NCI-H524 (cell line): ENCODE measurements around the gene ATL1.
"Not testable (repeated sequence)": the region's sequence is repeated elsewhere in the genome, so short reads cannot be mapped to it uniquely, and the experiment has no call there.

Source experiments
- DNase-seq, 2 experiments: peaks; one replicate each; lab custom pipeline; 2025; lab: John Stamatoyannopoulos, UW

ATL1 gene

DNA sequence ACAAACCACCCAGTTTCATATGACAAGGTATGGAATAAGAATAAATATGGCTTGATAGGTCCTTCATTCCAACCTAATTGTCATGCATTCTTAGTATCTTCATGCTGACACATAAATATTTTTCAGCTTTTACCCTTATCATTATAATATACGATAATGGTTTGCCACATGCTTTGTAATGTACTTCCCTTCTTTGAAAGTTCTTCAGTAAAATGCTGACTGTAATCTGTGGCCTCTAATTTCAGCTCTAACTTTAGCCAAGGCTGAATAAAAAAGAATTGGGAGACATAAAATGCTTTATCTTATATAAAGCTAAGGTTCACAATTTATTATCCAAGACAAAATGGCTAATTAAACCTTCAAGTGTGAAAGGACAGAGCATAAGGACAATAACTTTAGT lies 24.9 kb upstream of the ATL1 start:
- no peak for DNase-seq

DNA sequence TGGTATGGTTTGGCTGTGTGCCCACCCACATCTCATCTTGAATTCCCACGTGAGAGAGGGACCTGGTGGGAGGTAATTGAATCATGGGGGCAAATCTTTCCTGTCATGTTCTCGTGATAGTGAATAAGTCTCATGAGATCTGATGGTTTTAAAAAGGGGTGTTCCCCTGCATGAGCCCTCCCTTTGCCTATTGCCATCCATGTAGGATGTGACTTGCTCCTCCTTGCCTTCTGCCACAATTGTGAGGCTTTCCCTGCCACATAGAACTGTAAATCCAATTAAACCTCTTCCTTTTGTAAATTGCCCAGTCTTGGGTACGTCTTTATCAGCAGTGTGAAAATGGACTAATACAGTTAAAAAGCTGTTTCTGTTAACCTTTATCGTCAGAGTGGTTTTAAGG lies 21.9 kb upstream of the ATL1 start:
- DNase-seq: not testable (repeated sequence)

DNA sequence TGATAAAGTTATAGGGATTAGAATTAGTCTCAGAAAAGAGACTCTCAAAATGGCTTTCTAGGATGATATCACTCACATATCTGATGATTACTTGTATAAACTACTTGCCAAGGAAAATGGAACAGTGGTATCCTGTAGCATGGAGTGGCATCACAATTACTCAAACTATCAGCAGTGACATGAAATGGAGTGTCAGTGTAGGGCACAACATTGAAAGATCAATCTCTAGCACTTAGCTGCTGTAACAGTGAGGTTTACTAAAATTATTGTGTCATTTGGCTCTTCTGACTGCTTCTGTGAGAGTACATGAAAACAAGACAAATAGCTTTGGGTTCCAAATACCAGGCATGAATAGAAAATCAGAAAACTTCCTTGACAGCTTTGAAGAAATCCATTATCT lies 20.9 kb upstream of the ATL1 start:
- DNase-seq: no peak

DNA sequence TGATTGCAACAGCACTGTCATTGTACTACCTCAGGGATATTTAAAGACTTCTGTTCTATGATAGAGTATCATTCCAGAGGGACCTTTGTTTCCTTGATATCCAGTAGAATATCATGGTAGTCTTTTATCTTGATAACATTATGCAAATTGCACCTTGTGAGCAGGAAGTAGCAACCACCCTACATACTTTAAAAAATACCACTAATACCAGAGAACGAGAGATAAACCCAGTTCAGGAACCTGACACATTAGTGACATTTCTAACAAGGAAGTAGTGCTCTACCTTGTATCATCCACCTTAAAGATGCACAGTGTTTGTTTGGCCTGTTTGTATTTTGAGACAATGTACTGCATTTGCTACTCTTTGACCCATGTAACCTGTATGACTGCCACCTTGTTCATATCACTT lies 18.8 kb upstream of the ATL1 start:
- DNase-seq: no peak

DNA sequence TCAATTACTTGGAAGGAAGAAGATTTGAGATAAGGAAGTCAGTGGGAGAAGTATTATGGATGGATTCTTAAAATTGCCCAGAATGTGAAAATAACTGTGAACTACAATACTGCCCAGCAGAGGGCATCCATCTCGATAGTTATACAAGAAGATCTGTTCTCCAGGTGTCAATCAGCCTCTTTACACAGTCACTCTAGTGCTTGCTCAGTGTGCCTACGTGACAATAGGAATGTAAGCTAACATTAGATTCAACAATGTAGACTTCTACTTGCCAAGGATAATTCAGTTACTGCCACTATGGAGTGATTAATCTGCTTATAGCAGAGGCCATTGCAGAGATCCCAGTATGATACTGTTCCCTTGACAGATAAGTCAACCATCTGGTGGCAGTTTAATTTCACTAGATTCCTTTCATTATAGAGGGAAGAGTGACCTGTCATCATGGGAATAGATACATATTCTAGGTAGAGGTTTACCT lies 17.0 kb upstream of the ATL1 start:
- DNase-seq: peak; percentile 61 to 97

DNA sequence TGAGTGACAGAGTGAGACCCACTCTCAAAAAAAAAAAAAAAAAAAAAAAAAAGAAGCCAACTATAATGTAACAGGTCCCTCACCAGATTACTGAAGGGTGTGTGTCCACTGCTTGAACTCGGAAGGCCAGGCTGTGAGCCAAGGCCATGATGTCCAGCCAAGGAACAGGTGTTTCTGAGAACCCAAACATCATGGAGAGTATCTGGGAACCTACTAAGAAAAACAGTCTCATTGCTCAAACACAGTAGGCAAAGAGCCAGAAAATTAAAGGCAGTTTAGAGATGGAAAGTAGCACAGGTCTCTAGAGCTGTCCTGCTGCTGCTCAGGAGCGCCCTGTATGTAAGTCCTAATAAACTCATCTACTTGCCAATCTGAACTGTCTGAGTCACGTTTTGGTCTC lies 15.0 kb upstream of the ATL1 start:
- no peak for DNase-seq

DNA sequence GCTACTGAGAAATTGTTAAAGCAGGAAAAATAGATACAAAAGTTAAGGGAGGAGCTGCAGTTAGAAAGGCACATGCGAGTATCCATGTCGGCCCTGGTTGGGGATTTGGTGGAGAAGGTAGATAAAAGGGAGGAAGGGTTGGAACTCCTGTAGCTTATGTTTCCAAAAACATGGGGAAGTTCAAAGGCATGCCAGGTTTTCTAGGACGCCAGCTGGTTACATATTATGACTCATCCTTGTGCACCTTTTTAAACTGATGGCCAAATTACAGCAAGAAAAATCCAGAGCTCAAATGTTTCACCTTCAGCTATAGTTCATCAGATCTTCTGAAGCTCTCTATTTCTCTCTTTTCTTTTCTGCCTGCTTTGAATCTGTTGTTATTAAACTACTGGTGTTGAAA lies 14.3 kb upstream of the ATL1 start:
- peak in 1 of 2 experiments; percentile 71 for DNase-seq

DNA sequence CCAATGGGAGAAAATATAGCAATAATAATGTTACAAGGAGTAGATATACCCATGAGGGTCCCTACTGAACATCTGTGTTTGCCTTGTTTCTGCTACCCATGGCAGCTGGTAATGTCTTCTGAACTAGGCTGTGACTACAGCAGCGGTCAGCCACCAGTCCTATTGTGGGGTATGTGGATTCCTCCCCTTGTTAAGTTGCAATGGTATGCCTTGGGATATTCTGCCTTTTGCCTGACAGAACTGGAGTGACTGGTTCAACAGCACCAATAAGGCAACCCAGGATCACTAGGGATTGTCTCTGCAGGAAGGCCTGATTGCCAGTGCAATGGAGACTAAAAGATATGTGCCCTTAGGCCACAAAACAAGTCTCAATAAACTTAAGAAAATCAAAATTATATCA lies 9.7 kb upstream of the ATL1 start:
- DNase-seq: no peak

DNA sequence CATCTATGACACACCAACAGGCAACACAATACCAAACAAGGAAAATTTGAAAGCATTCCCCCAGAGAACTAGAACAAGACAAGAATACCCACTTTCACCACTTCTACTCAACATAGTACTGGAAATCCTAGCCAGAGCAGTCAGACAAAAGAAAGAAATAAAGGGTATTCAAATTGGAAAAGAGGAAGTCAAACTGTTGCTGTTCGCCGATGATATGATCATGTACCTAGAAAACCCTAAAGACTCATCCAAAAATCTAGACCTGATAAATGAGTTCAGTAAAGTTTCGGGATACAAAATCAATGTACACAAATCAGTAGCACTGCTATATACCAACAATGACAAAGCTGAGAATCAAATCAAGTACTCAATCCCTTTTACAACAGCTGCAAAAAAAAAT lies 8.1 kb upstream of the ATL1 start:
- no peak for DNase-seq

DNA sequence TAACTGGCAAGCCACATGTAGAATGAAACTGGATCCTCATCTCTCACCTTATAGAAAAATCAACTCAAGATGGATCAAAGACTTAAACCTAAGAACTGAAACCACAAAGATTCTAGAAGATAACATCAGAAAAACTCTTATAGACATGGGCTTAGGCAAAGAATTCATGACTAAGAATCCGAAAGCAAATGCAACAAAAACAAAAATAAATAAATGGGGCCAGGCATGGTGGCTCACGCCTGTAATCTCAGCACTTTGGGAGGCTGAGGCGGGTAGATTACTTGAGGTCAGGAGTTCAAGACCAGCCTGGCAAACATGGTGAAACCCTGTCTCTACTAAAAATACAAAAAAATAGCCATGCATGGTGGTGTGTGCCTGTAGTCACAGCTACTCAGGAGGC lies 7.1 kb upstream of the ATL1 start:
- DNase-seq: not testable (repeated sequence)

DNA sequence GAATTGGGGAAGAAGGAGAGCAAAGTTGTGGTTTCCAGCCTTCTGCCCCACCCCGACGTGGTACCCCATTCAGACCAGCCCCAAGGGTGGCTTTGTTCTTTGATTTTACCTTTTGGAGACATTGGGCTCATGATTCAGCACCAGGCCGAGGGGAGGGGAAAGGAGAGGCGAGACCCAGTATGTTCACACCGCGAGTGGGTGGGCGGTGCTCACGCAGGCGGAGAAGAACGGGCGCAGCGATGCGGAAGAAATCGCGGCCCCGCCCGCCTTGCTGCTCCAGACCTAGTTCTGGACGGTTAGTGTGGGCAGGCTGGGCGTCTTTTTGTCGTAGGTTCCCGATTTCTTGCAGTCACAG lies 963 bp downstream of the ATL1 start:
- peak; percentile 66 to 84 for DNase-seq

DNA sequence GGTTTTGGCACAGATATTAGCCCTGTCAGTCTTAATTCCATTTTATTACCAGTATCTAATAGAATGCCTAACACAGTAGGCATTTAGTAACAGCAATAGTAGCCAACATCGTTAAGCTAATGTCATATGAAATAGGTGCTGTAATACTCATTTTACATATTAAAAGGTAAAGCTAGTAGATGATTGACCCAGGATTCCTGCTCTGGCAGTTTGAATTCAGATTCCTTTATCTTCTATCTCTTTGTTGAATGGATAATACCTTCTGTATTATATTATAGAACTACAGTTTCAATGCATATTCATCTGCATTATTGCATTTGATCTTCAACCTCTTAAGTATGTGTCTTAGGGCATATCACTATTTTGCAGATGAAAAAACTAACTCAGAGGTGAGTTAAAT lies 2.9 kb downstream of the ATL1 start:
- no peak for DNase-seq

DNA sequence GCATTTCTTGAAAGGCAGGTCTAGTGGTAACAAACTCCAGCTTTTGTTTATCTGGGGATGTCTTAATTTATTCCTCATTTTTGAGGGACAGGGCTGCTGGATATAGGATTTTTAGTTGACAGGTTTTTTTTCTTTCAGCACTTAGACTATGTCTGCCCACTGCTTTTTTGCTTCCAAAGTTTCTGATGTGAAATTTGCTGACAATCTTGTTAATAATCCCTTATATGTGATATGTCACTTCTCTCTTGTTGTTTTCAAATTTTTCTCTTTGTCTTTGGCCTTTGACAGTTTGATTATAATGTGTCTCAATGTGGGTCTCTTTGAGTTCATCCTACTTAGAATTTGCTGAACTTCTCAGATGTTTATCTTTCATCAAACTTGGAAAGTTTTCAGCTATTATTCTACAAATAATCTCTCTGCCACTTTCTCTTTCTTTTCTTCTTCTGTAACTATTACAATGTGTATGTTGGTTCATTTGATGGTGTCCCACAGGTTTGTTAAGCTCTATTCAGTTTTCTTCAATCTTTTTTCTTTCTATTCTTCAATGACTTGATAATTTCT lies 9.8 kb downstream of the ATL1 start:
- no peak for DNase-seq

DNA sequence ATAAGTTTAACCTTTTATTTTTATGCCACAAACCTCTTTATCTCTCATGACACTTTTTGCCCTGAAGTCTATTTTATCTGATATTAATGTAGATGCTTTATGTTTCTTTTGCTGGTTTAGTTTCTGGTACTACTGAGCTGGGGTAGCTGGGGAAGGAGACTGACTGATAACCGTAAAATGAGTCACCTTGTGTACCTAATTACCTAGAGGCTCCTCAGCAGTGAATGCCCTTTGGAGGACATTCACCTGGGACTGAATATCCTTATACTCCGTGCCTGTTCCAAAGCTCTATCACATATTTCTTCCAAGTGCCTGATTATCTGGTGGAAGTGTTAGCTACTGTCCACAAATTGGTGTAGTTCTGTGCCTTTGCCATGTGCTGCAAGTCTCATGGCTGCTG lies 13.9 kb downstream of the ATL1 start:
- DNase-seq: no peak

DNA sequence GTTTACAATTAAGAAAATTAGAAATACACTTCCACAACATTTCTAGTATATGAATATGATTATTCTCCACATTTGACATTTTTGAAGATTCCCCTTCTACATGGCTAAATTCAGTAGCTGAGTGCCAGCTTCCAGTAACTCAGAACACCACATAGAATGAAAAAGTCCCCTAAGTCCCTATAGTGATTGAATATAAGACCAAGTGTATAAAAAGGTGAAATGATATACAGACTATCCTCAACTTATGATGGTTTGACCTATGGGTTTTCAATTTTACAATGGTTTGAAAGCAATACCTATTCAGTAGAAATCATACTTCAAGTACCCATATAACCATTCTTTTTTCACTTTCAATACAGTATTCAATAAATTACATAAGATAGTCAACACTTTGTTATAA lies 15.8 kb downstream of the ATL1 start:
- DNase-seq: no peak

DNA sequence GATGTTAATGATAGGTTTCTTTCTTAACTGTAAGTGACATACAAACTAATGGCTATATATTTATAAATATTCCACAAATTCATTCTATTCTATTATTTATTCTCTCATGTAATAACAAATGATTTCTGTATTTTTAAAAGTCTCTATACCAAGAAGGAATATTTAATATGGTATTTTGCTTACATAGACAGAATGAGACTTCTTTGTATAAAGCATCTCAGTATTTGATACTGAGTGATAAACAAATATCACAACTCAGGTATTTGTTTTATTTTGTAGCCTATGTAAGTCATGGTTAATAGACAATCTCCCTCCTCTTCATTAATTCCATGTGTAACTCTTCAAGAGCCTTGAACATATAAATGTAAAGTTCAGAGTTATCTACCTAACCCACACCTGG lies 18.0 kb downstream of the ATL1 start:
- DNase-seq: no peak

DNA sequence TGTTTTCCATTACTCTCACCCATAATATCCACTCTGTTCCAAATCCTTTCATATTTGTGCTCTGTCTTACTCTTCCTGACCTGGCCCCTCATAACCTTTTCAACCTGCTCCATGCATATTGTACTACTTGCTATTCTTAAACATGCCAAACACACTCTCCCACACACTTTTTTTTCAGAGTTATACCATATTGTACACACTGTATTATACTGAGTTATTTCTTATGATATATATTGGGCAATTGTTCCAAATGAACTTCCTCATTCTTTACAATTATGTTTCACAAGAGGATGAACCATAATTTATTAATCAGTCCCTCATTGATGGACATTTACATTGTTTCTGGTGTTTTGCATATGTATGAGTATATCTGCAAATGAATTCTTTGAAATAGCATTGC lies 18.5 kb downstream of the ATL1 start:
- DNase-seq: no peak

DNA sequence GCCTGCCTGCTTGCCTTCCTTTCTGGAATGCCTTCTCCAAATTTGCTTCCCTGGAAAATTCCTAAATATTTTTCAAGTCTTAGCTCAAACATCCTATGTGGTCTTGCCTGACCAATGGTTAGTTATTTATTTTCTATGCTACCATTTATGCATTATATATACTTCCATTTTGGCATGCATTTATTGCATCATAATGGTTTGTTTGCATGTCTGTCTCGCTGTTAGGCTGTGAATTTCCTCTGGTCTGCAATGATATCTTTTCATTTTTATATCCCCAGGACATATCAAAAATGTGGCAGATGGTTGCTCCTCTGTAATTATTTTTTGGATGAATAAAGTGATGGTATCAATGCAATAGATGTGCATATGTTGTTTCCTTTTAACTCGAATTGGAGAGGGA lies 30.5 kb downstream of the ATL1 start:
- DNase-seq: peak in 1 of 2 experiments; percentile 28

DNA sequence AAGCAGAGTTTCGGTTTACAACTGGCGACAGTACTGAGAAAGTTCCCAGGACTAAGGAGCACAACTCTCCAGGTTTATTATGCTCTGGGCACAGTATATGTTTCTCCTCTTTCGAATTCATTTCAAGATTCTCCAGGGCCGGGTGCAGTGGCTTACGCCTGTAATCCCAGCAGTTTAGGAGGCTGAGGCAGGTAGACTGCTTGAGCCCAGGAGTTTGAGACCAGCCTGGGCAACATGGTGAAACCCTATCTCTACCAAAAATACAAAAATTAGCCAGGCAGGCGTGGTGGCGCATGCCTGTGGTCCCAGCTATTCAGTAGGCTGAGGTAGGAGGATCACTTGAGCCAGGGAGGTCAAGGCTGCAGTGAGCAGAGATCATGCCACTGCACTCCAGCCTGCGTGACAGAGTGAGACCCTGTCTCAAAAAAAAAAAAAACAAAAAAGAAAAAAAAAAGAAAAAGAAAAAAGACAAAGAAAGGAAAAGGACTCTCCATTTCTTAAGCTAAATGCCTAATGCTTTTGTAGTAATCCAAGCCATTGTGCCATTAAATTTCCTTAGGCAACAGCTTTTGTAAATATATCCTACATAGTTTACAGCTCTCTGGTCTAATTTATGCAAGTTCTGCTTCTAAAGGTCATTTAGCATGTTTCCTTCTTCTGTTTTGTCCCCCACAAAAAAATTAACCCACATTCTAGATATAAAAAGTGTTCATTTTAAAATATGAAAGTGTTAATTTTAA lies 34.8 kb downstream of the ATL1 start:
- DNase-seq: no peak

DNA sequence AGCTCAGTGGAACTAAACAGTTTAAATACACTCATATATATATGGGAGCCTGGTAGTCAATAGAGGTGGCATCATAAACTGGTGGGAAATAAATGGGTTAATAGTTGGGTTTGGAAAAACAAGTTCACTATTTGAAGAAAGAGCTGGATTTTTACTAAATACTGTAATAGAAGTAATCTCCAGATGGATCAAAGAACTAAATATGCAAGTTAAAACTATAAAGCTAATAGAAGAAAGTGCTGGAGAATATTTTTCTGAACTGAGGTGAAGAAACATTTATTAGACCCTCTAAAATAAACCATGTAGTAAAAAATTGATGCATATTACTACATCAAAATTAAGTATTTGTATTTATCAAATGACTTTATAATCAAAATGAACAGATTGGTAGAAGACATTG lies 38.8 kb downstream of the ATL1 start:
- DNase-seq: no peak

DNA sequence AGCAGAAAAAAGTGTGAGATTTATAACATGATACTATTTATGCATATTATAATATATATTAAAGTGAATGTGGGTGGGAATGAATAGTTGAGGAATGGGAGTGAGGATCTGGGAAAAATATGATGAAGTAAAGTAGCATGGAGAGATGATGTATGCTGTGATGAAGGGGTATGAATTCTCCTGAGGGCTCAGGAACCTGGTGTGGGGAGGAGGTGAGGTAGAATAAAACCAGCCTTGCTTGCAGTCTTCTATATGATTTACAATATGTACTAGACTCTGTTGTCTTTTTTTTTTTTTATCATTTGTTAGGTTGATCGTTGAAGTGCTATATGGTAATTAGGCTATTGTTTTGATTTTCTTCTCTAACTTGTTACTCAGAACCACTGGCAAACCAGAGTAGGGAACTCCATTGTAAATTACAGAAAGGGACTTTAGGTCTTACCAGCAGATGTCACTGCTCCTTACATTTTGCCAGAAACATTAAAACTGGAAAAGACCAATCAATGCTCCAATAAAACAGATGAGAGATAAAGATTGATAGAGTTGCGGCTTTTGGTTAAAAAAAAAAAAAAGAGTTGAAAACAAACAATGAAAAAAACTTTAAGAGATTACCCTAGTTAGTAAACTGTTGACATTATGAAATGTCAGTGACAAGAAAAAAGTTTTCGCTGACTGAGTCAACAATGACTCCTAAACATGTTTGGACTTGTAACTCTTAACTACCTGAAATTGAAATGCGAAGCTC lies 39.9 kb downstream of the ATL1 start:
- peak in 1 of 2 experiments; percentile 57 for DNase-seq

DNA sequence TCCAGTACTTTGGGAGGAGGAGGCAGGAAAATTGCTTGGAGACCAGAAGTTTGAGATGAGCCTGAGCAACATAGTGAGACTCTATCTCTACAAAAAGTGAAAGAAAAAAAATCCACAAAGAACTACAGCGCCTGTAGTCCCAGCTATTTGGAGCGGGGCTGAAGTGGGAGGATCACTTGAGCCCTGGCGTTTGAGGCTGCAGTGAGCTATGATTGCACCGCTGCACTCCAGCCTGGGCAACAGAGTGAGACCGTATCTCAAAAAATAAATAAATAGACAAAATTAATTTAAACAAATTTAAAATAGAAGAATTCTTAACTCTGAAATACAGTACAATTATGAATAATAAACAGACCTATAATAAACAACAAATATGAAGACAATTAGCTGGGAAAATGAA lies 40.9 kb downstream of the ATL1 start:
- no peak for DNase-seq

DNA sequence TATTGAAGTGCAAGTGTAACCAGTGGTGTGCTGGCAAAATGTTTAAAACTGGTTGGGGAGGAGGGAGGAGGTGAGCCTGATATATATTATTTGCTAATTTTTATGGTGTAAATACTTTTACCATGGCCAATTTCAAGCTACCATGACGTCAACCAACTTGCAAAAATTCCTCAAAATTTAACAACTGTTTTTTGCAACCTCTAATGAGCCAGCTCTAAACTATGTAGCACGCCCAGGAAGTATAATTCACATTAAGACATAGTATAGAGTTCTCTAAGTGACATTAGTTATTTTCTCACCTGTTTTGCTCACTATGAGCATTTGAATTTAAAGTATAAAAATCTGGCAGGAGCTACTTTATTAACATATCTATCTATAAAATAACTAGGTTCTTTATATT lies 41.4 kb downstream of the ATL1 start:
- no peak for DNase-seq
